IMR-90 (cell line): ENCODE results near the gene PAIP1. TPM values are rescaled to one million over a fixed set of nuclear protein-coding genes. Genes with fewer than 3 reads are reported as not detected.

ENCODE experiments used
- ATAC-seq: fragments of 200-7000 bp; cut with Tn5 transposase; 2 replicates; pipeline ENCODE4 v1.9.1; 2020; ENCODE audit warnings: low read depth, mild to moderate bottlenecking, moderate library complexity
- BruUV-seq: library from RNA; stranded (reverse); fragments of 400-500 nt; replicated peaks from 2 replicates; lab custom pipeline; 2021; lab: Mats Ljungman, UMichigan
- CTCF ChIA-PET: fragments of 300-600 bp; formaldehyde crosslinking; extraction: SDS; loops from one replicate; lab custom pipeline; 2021; ENCODE audit warnings: antibody characterized with exemption; lab: Yijun Ruan, JAX
- POLR2A ChIA-PET: fragments of 300-600 bp; sonication (Branson Sonifier 250); formaldehyde crosslinking; loops from one replicate; lab custom pipeline; 2022; ENCODE audit warnings: antibody characterized with exemption; ENCODE audit not compliant: unreplicated experiment; lab: Charles Lee
- DNase-seq: peaks from one replicate; pipeline ENCODE4 v3.0.0; 2013
- H2AFZ ChIP-seq: replicated peaks from 2 replicates; pipeline ENCODE3; 2013; ENCODE audit warnings: low read length, mild to moderate bottlenecking; ENCODE audit not compliant: poor library complexity
- H2AK5ac ChIP-seq: 2 replicates; pipeline ENCODE4 v1.6.1; 2013; ENCODE audit warnings: low read depth, low read length, inconsistent platforms
- H2AK9ac ChIP-seq: replicated peaks from 2 replicates; pipeline ENCODE3; 2013; ENCODE audit warnings: mild to moderate bottlenecking, low read depth, low read length, moderate library complexity; ENCODE audit not compliant: poor library complexity
- H2BK120ac ChIP-seq: 2 replicates; pipeline ENCODE4 v1.6.1; 2013; ENCODE audit warnings: low read depth, low read length, inconsistent platforms
- H2BK15ac ChIP-seq: 3 replicates; pipeline ENCODE4 v1.6.1; 2013; ENCODE audit warnings: low read depth, low read length, inconsistent platforms
- H2BK20ac ChIP-seq: 2 replicates; pipeline ENCODE4 v1.6.1; 2013; ENCODE audit warnings: low read depth, mild to moderate bottlenecking, inconsistent platforms, low read length, moderate library complexity
- H2BK5ac ChIP-seq: 2 replicates; pipeline ENCODE4 v1.6.1; 2013; ENCODE audit warnings: mild to moderate bottlenecking, low read depth, low read length, inconsistent platforms; ENCODE audit not compliant: poor library complexity, severe bottlenecking
- H3K14ac ChIP-seq: replicated peaks from 2 replicates; pipeline ENCODE4 v1.6.1; 2013; ENCODE audit warnings: low read depth, low read length, inconsistent platforms
- H3K18ac ChIP-seq: 2 replicates; pipeline ENCODE4 v1.6.1; 2013; ENCODE audit warnings: low read depth, low read length, control low read depth
- H3K23ac ChIP-seq: 2 replicates; pipeline ENCODE4 v1.6.1; 2013; ENCODE audit warnings: low read depth, low read length, inconsistent platforms
- H3K27ac ChIP-seq: 2 replicates; pipeline ENCODE4 v1.5.1; 2013; ENCODE audit warnings: mild to moderate bottlenecking, control low read depth, low read length; ENCODE audit not compliant: insufficient read depth
- H3K27me3 ChIP-seq: 2 replicates; pipeline ENCODE4 v1.6.1; 2013; ENCODE audit warnings: low read length; ENCODE audit not compliant: control insufficient read depth, insufficient read depth
- H3K36me3 ChIP-seq: 2 replicates; pipeline ENCODE4 v1.6.1; 2013; ENCODE audit warnings: low read length, mixed read lengths; ENCODE audit not compliant: control insufficient read depth, insufficient read depth
- H3K4ac ChIP-seq: 2 replicates; pipeline ENCODE4 v1.6.1; 2013; ENCODE audit warnings: low read depth, low read length, inconsistent platforms
- H3K4me1 ChIP-seq: 2 replicates; pipeline ENCODE4 v1.6.1; 2013; ENCODE audit warnings: low read length, mixed read lengths; ENCODE audit not compliant: control insufficient read depth, insufficient read depth
- H3K4me2 ChIP-seq: 2 replicates; pipeline ENCODE4 v1.6.1; 2013; ENCODE audit warnings: low read depth, mild to moderate bottlenecking, control low read depth, low read length, moderate library complexity
- H3K4me3 ChIP-seq: 2 replicates; pipeline ENCODE4 v1.5.1; 2013; ENCODE audit warnings: low read depth, mild to moderate bottlenecking, control low read depth, low read length, moderate library complexity; ENCODE audit not compliant: insufficient read depth
- H3K56ac ChIP-seq: 2 replicates; pipeline ENCODE4 v1.6.1; 2013; ENCODE audit warnings: low read length, inconsistent platforms; ENCODE audit not compliant: insufficient read depth; ENCODE audit errors: extremely low read depth
- H3K79me1 ChIP-seq, 2 experiments: 2 replicates each; pipeline ENCODE4 v1.6.1; 2013; ENCODE audit warnings: low read length in 2 of 2, inconsistent platforms in 1 of 2, low read depth in 1 of 2
- H3K9ac ChIP-seq: 2 replicates; pipeline ENCODE4 v1.6.1; 2013; ENCODE audit warnings: low read depth, low read length, control low read depth
- H3K9me1 ChIP-seq: 2 replicates; pipeline ENCODE4 v1.6.1; 2013; ENCODE audit warnings: low read length, inconsistent platforms; ENCODE audit not compliant: insufficient read depth
- H3K9me3 ChIP-seq: 2 replicates; pipeline ENCODE4 v1.6.1; 2013; ENCODE audit warnings: low read length; ENCODE audit not compliant: control insufficient read depth, insufficient read depth
- H4K20me1 ChIP-seq: 2 replicates; pipeline ENCODE4 v1.6.1; 2013; ENCODE audit warnings: low read length, inconsistent platforms; ENCODE audit not compliant: insufficient read depth
- H4K5ac ChIP-seq: 2 replicates; pipeline ENCODE4 v1.6.1; 2013; ENCODE audit warnings: mild to moderate bottlenecking, low read depth, low read length, control low read depth
- H4K8ac ChIP-seq, 2 experiments: 2 replicates each; pipeline ENCODE4 v1.6.1; 2013; ENCODE audit warnings: low read depth in 2 of 2, low read length in 2 of 2, control low read depth in 1 of 2, inconsistent platforms in 1 of 2
- H4K91ac ChIP-seq: 2 replicates; pipeline ENCODE4 v1.6.1; 2013; ENCODE audit warnings: low read depth, low read length, inconsistent platforms; ENCODE audit not compliant: insufficient read depth
- BHLHE40 ChIP-seq: fragments of 150-350 bp; IDR thresholded peaks from 2 replicates; pipeline ENCODE4 v1.6.1; 2016; ENCODE audit warnings: mild to moderate bottlenecking, low read depth, low read length
- CEBPB ChIP-seq: IDR thresholded peaks from 2 replicates; pipeline ENCODE4 v1.6.1; 2012; ENCODE audit warnings: low read depth, low read length, improper control_type of control experiment
- FOS ChIP-seq: fragments of 150-350 bp; IDR thresholded peaks from 2 replicates; pipeline ENCODE4 v1.6.1; 2016; ENCODE audit warnings: low read depth, low read length
- MAZ ChIP-seq: IDR thresholded peaks from 2 replicates; pipeline ENCODE4 v1.6.1; 2012; ENCODE audit warnings: low read depth, mild to moderate bottlenecking, low read length, improper control_type of control experiment, moderate library complexity, borderline replicate concordance
- MXI1 ChIP-seq: IDR thresholded peaks from 2 replicates; pipeline ENCODE4 v1.6.1; 2012; ENCODE audit warnings: low read depth, mild to moderate bottlenecking, low read length, moderate library complexity, borderline replicate concordance
- NFE2L2 ChIP-seq: fragments of 150-350 bp; IDR thresholded peaks from 2 replicates; pipeline ENCODE4 v1.6.1; 2016; ENCODE audit warnings: low read depth, mild to moderate bottlenecking, low read length
- POLR2A ChIP-seq: IDR thresholded peaks from 2 replicates; pipeline ENCODE4 v1.6.1; 2012; ENCODE audit warnings: mild to moderate bottlenecking, low read depth, low read length
- RAD21 ChIP-seq: IDR thresholded peaks from 2 replicates; pipeline ENCODE4 v1.6.1; 2012; ENCODE audit warnings: low read length, improper control_type of control experiment
- RCOR1 ChIP-seq: IDR thresholded peaks from 2 replicates; pipeline ENCODE4 v1.6.1; 2012; ENCODE audit warnings: mild to moderate bottlenecking, low read length, improper control_type of control experiment; ENCODE audit not compliant: insufficient replicate concordance
- SMC3 ChIP-seq: fragments of 150-350 bp; IDR thresholded peaks from 2 replicates; pipeline ENCODE4 v1.6.1; 2016; ENCODE audit warnings: low read depth, mild to moderate bottlenecking, antibody characterized with exemption, low read length, moderate library complexity
- WGBS, 2 experiments: methylation state at CpG; one replicate each; pipeline versions ENCODE4 v1.1.5 to v1.1.7; 2013; ENCODE audit warnings: missing lambda C conversion rate in 2 of 2; ENCODE audit not compliant: insufficient read length in 1 of 2; ENCODE audit errors: extremely low coverage in 2 of 2; 5-methylcytosine and 5-hydroxymethylcytosine counted together
- dilution Hi-C: fragments of 300-500 bp; cut with HindIII; formaldehyde crosslinking; loops from one replicate; pipeline ENCODE4 v1.14.3; 2018; ENCODE audit warnings: low sequenced_read_pairs; ENCODE audit not compliant: unreplicated experiment
- in situ Hi-C: fragments of 300-500 bp; cut with MboI; formaldehyde crosslinking; loops from 3 replicates; pipeline ENCODE4 v1.14.3; 2019; ENCODE audit warnings: low sequenced_read_pairs, inconsistent platforms, mixed read lengths
- intact Hi-C: fragments of 100-400 bp; cut with micrococcal nuclease; formaldehyde crosslinking; loops from 2 replicates; pipeline ENCODE4 v1.10.0; 2022
- polyA plus RNA-seq, 3 experiments: library from polyadenylated mRNA; depleted of rRNA; stranded (reverse); fragments of >200 nt; gene quantifications; 2 replicates each; pipeline ENCODE4 v1.2.3, GENCODE V29; 2012; ENCODE audit warnings: low replicate concordance in 1 of 3
- total RNA-seq: library from RNA; depleted of rRNA; stranded (reverse); fragments of >200 nt; gene quantifications from 2 replicates; pipeline ENCODE4 v1.2.3, GENCODE V29; 2012
- TF ChIP-seq, protein P1 (sequence below): conservative IDR thresholded peaks from 2 replicates; pipeline ENCODE4 v1.5.1; 2012; ENCODE audit warnings: mild to moderate bottlenecking, low read depth, low read length, improper control_type of control experiment
- TF ChIP-seq, protein P2 (sequence below): fragments of 150-350 bp; IDR thresholded peaks from 2 replicates; pipeline ENCODE4 v1.6.1; 2016; ENCODE audit warnings: low read depth, mild to moderate bottlenecking, low read length, moderate library complexity, borderline replicate concordance

PAIP1 gene
- total and polyA plus RNA-seq, 2 of the 4 experiments (the other 2 are of a cell fraction) = 59.1 to 123 TPM

DNA sequence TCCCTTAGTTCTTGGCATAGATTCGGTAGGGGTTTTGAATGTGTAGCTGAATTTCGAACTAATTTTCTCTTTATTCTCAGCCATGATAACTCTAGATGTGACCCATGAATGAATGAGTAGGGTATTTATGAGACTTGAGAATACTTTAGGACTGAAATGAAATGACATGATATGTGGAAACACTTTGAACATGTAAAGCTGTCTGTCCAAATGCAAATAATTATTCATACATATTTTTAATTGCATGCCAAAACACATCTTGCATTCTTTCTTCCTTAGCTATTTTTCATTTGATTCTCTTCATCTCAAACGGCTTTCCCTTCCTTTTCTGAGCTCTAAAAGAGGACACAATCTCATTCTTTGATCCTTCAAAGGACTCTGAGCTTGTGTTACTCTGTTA, 49.5 kb upstream of the PAIP1 start:
- H3K9ac ChIP-seq = no peak overlapping the region
- TF ChIP-seq RCOR1 (no peak), POLR2A (no peak), MXI1 (no peak), CEBPB (no peak), RAD21 (no peak), MAZ (no peak), FOS (no peak), SMC3 (no peak), BHLHE40 (no peak), NFE2L2 (no peak)
- TF ChIP-seq, protein P1, sequence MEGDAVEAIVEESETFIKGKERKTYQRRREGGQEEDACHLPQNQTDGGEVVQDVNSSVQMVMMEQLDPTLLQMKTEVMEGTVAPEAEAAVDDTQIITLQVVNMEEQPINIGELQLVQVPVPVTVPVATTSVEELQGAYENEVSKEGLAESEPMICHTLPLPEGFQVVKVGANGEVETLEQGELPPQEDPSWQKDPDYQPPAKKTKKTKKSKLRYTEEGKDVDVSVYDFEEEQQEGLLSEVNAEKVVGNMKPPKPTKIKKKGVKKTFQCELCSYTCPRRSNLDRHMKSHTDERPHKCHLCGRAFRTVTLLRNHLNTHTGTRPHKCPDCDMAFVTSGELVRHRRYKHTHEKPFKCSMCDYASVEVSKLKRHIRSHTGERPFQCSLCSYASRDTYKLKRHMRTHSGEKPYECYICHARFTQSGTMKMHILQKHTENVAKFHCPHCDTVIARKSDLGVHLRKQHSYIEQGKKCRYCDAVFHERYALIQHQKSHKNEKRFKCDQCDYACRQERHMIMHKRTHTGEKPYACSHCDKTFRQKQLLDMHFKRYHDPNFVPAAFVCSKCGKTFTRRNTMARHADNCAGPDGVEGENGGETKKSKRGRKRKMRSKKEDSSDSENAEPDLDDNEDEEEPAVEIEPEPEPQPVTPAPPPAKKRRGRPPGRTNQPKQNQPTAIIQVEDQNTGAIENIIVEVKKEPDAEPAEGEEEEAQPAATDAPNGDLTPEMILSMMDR = no peak
- TF ChIP-seq, protein P2, sequence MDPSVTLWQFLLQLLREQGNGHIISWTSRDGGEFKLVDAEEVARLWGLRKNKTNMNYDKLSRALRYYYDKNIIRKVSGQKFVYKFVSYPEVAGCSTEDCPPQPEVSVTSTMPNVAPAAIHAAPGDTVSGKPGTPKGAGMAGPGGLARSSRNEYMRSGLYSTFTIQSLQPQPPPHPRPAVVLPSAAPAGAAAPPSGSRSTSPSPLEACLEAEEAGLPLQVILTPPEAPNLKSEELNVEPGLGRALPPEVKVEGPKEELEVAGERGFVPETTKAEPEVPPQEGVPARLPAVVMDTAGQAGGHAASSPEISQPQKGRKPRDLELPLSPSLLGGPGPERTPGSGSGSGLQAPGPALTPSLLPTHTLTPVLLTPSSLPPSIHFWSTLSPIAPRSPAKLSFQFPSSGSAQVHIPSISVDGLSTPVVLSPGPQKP = no peak
- peaks cover 2% of the 10 kb centered on the region; the same call in 1 of the 2 replicates for H3K9me1 ChIP-seq
- no peak overlapping the region for H2AK9ac ChIP-seq
- BruUV-seq = no TSS peak
- no peak overlapping the region for H3K4ac ChIP-seq
- in situ Hi-C loops = no loop called here
- H2BK20ac ChIP-seq = no peak overlapping the region
- dilution Hi-C loops = no loop called here
- no peak overlapping the region for H4K8ac ChIP-seq
- H2BK120ac ChIP-seq = no peak overlapping the region
- no peak overlapping the region for H3K4me3 ChIP-seq
- H3K56ac ChIP-seq = no peak overlapping the region
- no peak overlapping the region for H3K18ac ChIP-seq
- DNase-seq = no peak
- H2BK15ac ChIP-seq = no peak overlapping the region
- H3K27ac ChIP-seq = no peak overlapping the region
- ChIA-PET POLR2A (no interaction called here), CTCF (no interaction called here)
- H3K9me3 ChIP-seq = no peaks in the 10 kb centered on the region
- no peak overlapping the region for H3K23ac ChIP-seq
- H3K4me2 ChIP-seq = no peak overlapping the region
- H2BK5ac ChIP-seq = no peak overlapping the region
- H4K5ac ChIP-seq = no peak overlapping the region
- H4K20me1 ChIP-seq = no peaks in the 10 kb centered on the region
- intact Hi-C loops = no loop called here
- no peak overlapping the region for H3K14ac ChIP-seq
- no peak overlapping the region for H2AK5ac ChIP-seq
- H3K27me3 ChIP-seq = no peaks in the 10 kb centered on the region
- ATAC-seq = no peak
- H3K36me3 ChIP-seq = peaks cover 4% of the 10 kb centered on the region
- H4K91ac ChIP-seq = no peak overlapping the region
- no peak overlapping the region for H2AFZ ChIP-seq
- WGBS, 2 experiments = no CpG with 5 or more reads among the region's 3 CpGs
- peaks cover 2% of the 10 kb centered on the region for H3K4me1 ChIP-seq
- peaks cover 35 to 47% of the 10 kb centered on the region in 2 experiments for H3K79me1 ChIP-seq
